ENCODE data around the gene NENF.
A peak's percentile ranks its signal among the peaks of the same experiment; 100 is the strongest.
"Not testable (repeated sequence)": the region's sequence is repeated elsewhere in the genome, so short reads cannot be mapped to it uniquely, and the experiment has no call there.

The NENF gene

DNA sequence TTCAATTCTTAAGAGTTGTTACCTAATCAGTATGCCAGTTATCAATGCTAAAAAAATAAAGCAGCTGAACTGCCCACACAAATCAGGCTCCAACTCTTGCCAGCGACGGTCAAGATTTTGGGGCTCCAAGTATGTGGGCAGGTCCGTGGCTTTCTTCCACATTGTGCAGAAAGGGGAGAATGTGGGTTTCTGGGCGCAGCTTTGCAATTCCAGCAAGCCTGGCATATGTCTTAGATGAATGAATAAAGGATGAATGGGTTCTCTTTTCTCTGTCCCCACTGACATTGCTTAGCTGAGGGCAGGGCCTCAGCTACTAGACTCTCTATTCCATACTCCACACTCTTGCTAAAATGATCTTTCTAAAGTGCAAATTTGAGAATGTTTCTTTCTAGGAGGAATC, 42.4 kb downstream of the NENF start:
- DNase-seq = no peak
- in situ Hi-C loops (cut with MboI; ENCODE audit: low pct_unique_long_range_greater_than_20kb, low sequenced_read_pairs) = loop anchor here (25.0 kb wide), 1 partner anchor 112 kb away; no protein-coding TSS in a partner anchor

DNA sequence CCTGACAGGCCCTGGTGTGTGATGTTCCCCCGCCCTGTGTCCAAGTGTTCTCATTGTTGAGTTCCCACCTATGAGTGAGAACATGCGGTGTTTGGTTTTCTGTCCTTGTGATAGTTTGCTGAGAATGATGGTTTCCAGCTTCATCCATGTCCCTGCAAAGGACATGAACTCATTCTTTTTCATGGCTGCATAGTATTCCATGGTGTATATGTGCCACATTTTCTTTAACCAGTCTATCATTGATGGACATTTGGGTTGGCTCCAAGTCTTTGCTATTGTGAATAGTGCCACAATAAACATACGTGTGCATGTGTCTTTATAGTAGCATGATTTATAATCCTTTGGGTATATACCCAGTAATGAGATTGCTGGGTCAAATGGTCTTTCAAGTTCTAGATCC, 43.1 kb downstream of the NENF start:
- in situ Hi-C loops (cut with MboI; ENCODE audit: low pct_unique_long_range_greater_than_20kb, low sequenced_read_pairs) = loop anchor here (25.0 kb wide), 1 partner anchor 111 kb away; no protein-coding TSS in a partner anchor

DNA sequence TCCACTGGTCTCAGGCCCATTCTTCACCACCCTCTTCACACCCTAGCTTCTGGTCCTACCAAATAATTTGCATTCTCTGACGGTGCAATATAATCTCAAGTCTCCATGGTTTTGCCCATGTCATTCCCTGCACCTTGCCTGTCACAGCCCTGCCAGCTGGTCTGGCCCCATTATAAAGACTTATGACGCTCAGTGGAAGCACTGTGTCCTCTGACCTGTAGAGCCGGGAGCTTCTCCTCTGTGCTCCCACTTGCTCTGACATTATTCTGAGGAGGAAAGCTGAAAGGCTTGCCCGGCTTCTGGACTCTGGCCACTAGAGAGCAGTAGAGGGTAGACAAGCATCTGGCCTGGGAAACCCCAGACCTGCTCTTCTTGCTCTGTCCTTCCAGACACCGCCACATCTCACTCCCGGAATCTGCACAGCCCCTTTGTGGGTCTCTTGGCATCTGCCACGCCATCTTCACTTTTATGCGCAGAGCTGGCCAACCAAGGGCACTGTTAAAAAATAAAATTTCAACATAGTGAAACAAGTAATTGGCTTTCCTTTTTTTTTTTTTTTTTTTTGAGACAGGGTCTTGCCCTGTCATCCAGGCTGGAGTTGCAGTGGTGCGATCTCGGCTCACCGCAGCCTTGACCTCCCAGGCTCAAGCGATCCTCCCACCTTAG, 44.4 kb downstream of the NENF start:
- peak; percentile 92 for DNase-seq
- in situ Hi-C loops (cut with MboI; ENCODE audit: low pct_unique_long_range_greater_than_20kb, low sequenced_read_pairs) = loop anchor here (25.0 kb wide), 1 partner anchor 110 kb away; no protein-coding TSS in a partner anchor

More for the DNA sequence above, 43.1 kb downstream of the NENF start:
- not testable (repeated sequence) for DNase-seq

DNA sequence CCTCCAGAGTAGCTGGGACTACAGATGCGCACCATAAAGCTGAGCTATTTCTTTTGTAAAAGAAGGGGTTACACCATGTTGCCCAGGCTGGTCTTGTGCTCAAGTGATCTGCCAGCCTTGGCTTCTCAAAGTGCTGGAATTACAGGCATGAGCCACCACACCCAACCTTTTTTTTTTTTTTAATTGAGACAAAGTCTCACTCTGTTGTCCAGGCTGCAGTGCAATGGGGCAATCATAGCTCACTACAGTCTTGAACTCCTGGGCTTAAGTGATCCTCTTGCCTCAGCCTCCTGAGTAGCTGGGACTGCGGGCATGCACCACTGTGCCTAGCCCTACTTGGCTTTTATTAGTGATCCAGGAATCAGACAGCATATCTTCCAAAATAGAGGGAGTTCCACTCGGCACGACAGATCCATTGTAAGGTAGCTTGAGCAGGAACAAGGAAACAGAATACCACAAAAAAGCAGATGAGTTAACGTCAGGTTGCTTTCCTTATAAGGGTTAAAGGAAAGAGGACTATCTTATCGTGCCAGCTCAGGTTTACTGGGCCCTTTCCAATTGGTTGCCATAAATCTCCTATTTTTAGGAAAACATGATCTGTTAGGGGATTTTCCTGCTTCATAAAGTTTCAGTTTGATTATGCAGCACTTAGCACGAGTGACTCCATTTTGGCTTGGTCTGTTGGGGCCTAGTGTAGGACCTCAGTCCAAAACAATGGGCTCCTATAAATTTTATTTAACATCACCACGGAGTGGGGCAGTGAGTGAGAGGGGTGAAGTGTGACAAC, 45.2 kb downstream of the NENF start:
- in situ Hi-C loops (cut with MboI; ENCODE audit: low pct_unique_long_range_greater_than_20kb, low sequenced_read_pairs) = loop anchor here (25.0 kb wide), 1 partner anchor 109 kb away; no protein-coding TSS in a partner anchor
- no peak for DNase-seq

DNA sequence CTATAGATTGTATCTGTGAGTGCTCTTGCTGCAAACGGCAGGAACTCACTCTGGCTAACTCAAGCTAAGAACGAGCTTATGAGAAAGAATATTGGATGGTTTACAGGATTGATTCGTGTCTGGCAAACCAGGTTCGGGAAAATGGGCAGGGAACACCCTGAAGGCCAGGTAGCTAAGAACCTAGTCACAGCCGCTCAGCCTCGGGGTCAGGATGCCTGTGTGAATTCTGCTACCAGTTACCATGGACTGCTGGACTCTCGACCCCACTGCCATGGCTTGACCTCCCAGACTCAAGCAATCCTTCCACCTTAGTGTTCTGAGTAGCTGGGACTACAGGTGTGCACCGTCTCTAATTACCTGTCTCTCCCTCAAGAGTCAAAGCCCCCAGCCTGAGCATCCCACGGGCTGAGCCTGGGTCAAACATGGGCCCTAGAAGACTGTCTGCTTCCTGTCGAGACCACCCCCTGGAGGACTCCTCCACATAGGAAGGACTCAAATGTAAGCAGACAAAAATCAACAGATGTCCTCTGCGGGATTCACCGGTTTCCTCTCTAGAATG, 45.8 kb downstream of the NENF start:
- no peak for DNase-seq
- in situ Hi-C loops (cut with MboI; ENCODE audit: low pct_unique_long_range_greater_than_20kb, low sequenced_read_pairs) = loop anchor here (25.0 kb wide), 1 partner anchor 109 kb away; no protein-coding TSS in a partner anchor

DNA sequence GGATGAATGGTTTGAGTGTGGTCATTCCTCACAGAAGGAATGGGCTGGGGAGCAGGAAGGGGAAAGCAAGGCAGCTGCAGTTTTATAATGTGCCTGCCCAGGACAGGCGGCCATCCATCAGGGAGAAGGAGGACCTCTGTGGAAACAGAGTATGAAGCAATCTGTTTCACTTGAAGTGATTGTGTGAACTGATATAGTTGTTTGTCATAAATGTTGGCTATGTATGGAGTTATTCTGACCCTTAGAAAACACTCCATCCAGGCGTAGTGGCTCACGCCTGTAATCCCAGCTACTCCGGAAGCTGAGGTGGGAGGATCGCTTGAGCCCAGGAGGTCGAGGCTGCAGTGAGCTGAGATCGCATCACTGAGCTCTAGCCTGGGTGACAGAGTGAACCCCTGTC, 46.5 kb downstream of the NENF start:
- in situ Hi-C loops (cut with MboI; ENCODE audit: low pct_unique_long_range_greater_than_20kb, low sequenced_read_pairs) = loop anchor here (25.0 kb wide), 1 partner anchor 108 kb away; no protein-coding TSS in a partner anchor
- no peak for DNase-seq

DNA sequence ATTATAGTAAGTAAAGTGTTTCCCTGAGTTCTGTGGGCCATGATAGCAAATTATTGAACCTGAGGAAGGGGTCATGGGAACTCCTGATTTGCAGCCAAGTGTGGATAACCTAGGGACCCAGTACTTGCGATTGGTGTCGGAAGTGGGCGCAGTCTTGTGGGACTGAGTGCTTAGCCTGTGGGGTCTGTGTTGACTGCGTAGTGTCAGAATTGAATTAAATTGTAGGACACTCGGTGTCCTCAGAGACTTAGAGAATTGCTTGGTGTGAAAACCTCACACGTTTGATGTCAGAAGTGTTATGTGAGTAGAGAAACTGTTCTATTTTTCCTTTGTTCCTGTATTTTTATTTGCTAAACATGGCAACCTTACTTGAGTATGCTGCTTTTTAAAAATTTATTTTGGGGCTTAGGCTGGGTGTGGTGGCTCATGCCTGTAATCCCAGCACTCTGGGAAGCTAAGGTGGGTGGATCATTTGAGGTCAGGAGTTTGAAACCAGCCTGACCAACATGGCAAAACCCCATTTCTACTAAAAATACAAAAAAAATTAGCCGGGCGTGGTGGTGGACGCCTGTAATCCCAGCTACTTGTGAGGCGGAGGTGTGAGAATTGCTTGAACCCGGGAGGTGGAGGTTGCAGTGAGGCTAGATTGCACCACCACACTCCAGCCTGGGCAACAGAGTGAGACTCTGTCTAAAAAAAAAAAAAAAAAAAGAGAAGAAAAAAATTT, 48.2 kb downstream of the NENF start:
- not testable (repeated sequence) for DNase-seq
- in situ Hi-C loops (cut with MboI; ENCODE audit: low pct_unique_long_range_greater_than_20kb, low sequenced_read_pairs) = loop anchor here (25.0 kb wide), 1 partner anchor 106 kb away; no protein-coding TSS in a partner anchor

DNA sequence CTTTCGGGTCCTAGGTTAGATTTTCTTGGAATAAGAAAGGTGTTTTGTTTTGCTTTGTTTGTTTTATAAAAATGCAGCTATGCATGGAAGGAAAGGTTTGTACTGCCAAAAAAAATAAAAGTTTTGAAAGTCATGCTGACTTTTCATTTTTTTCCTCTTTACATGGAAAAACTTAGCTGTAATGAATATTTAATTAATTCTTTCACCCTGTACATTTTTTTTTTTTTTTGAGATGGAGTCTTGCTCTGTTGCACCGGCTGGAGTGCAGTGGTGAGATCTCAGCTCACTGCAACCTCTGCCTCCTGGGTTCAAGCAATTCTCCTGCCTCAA, 48.7 kb downstream of the NENF start:
- no peak for DNase-seq
- in situ Hi-C loops (cut with MboI; ENCODE audit: low pct_unique_long_range_greater_than_20kb, low sequenced_read_pairs) = loop anchor here (25.0 kb wide), 1 partner anchor 106 kb away; no protein-coding TSS in a partner anchor

DNA sequence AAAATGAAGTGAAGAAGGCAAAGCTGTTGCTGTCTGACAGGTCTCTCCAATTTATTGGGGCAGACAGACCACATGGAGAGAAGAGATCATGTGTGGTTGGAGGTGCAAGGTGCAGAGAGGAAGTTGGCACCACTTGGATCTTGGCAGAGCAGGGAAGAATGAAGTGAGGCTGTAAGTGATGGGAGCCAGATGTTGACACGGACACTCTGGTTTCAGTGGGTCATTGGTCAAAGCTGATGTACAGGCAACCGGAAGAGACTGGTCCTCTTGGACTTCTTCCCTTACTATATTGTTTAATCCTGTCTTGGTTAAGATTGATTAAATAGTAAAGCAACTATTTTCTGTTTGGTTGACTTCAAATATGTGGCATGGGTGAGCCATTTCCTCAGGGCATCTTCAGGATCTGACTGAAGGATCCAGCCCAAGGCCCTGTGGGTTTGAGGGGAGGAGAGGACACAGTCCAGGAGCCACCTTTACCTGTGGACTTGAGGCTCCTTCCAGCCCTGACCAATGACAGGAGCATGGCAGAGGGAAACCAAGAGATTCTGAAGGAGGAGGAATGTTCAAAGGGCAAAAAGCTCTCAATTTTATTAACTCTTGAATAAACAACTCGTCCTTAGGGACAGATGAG, 49.4 kb downstream of the NENF start:
- DNase-seq = no peak
- in situ Hi-C loops (cut with MboI; ENCODE audit: low pct_unique_long_range_greater_than_20kb, low sequenced_read_pairs) = loop anchor here (25.0 kb wide), 1 partner anchor 105 kb away; no protein-coding TSS in a partner anchor

DNA sequence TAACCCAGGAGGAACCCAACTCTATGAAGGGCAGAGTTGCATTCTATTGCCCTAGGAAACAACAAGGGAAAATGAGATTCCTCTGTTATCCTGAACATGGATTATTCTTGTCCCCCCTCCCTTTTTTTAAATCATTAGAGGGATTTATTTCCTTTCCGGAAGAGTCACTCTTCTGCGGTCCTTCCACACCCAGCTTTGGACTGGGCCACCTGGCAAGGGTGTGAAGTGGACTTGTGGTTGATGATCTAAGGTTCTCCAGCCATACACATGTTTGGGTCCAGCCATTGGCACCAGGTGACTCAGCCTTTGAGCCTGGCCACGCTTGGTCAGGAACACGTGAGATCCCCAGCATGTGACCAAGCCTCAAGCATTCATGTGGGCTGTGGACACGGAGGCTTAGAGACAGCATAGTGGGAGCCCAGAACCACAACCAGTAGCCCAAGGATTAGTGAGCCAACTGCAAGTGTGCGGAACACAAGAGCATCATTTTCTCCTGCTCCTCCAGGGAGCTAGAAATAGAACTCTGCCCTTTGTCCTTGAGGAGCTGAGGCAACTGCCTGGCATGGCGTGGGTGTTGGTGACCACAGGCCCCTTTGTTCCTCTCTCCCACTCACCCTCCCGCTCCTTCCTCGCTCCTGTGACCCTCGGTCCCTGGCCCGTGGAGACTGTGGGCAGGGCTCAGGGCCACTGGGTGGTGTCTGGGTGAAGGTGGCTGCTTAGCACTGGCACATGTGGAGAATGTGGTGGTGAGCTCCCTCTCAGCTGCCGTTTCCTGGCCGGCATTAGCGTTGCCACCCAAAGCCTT, 50.1 kb downstream of the NENF start:
- in situ Hi-C loops (cut with MboI; ENCODE audit: low pct_unique_long_range_greater_than_20kb, low sequenced_read_pairs) = loop anchor here (25.0 kb wide), 1 partner anchor 104 kb away; no protein-coding TSS in a partner anchor
- no peak for DNase-seq

DNA sequence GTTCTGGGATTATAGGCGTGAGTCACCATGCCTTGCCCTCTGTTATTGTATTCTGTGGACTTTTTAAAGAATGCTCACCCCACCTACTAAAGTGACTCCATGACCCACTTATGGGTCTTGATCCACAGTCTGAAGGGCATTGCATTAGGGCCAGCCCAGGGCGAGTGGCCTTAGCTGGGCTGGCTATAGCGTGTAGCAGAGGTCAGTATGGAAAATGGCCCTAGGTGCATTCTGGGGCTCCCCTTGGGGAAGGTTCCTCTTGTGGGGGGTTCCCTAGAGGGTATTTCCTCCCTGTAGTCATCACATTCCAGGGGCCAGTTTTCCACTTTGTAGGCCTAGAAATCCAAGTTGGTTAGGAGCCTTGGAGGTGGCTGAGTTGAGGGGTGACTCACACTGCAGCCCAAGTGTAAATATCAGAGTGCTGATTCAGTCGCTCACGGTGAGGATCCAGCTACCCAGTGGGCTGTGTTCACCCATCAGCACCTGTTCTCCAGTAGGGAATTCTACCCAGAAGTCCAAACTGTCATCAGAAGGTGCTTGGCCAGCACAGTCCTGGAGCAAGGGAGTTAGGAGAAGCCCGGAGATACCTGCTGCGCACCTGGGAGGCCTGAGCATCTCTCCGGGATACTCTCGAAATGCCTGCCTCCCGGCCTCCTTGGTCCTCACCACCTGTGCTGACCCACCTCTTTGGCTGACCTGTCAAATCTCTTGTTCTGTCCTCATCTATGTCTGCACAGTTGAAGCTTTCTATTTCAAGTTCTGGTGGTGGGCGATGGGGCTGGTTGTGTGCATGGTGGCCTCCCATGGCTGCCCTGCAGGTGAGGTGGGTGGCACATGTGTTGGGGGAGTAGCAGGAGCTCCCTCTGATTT, 52.2 kb downstream of the NENF start:
- in situ Hi-C loops (cut with MboI; ENCODE audit: low pct_unique_long_range_greater_than_20kb, low sequenced_read_pairs) = loop anchor here (25.0 kb wide), 1 partner anchor 102 kb away; no protein-coding TSS in a partner anchor
- DNase-seq = no peak

DNA sequence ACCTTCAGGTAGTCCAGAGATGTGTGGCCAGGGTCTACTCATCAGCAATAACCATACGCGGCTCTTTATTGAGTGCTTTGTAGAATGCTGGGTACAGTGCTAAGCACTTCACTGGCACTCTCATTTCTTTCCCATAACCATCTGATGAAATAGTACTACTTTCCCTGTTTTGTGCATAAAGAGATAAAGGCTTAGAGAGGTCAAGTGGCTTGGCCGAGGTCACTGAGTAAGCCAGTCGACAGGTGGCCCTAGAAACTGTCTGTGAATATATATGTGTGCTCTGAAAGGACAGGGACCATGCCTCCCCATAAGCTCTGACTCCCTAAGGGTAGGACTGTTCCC, 52.8 kb downstream of the NENF start:
- in situ Hi-C loops (cut with MboI; ENCODE audit: low pct_unique_long_range_greater_than_20kb, low sequenced_read_pairs) = loop anchor here (25.0 kb wide), 1 partner anchor 102 kb away; no protein-coding TSS in a partner anchor

DNA sequence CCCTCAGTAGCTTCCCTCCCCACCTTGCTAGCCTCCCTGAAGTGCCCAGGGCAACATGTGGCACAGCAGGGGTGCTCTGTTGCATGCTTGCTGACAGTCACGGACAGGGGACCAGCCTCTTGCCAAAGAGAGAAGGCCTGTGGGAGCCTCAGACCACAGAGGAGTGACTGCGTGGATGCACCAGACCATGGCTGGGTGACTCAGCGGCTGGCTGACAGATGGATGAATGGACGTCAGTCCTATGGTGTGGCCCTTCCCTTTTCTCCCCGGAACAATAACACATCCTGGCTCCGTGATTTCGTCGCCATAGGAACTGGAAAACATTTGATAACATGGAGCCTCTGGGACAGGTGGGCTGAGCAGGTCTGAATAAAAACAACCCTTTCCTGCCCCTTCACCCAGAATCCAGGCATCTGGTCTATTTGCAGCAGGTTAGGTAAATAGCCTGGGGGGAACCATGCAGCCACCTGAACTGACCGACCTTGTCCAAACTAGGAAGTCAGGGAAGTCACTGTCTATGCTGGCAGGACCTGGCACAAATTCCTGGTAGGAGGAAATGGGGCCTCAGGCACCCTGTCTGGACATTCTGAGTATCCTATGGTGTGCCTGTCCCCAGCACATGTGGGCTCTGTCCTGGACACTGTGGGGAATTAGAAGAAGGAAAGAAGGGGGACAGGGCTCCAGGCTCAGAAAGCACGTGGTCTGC, 53.3 kb downstream of the NENF start:
- peak; percentile 77 for DNase-seq
- in situ Hi-C loops (cut with MboI; ENCODE audit: low pct_unique_long_range_greater_than_20kb, low sequenced_read_pairs) = loop anchor here (25.0 kb wide), 1 partner anchor 101 kb away; no protein-coding TSS in a partner anchor

More for the DNA sequence above, 52.8 kb downstream of the NENF start:
- no peak for DNase-seq

DNA sequence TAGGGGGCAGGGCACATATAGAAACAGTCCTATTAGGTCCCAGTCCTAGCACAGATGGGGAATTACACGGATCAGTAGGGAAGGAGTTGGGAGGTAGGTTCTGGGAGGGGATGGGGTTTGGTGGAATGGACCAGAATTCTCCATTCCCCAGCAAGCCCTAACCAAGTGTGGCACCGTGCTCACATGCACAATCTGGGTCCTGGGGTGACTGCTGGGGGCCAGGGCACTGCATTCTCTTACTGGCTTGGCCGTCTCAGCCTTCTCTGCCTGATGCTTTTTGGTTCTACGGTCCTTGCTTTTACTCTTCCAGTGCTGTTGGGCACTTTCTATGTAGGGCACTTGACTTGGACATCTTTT, 53.9 kb downstream of the NENF start:
- in situ Hi-C loops (cut with MboI; ENCODE audit: low pct_unique_long_range_greater_than_20kb, low sequenced_read_pairs) = loop anchor here (25.0 kb wide), 1 partner anchor 101 kb away; no protein-coding TSS in a partner anchor
- DNase-seq = no peak

DNA sequence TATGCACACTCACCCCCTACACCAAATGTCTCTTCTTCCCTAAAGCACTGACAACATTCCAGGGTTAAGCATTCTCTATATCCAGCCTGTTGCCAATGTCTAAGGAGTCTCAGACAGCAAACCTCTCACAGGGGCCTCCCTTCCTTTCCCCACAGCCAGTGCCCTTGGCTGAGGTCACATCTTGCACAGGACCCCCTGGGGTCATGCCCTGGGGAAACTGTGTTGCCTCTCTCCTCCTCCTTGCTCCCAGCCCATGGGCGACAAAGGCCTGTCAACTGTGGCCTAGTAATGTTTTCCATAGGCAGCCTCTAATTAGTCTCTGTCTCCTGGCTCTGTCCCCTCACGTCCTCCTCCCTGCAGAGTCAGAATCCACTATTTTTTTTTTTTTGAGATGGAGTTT, 54.6 kb downstream of the NENF start:
- in situ Hi-C loops (cut with MboI; ENCODE audit: low pct_unique_long_range_greater_than_20kb, low sequenced_read_pairs) = loop anchor here (25.0 kb wide), 1 partner anchor 100 kb away; no protein-coding TSS in a partner anchor
- DNase-seq = no peak

DNA sequence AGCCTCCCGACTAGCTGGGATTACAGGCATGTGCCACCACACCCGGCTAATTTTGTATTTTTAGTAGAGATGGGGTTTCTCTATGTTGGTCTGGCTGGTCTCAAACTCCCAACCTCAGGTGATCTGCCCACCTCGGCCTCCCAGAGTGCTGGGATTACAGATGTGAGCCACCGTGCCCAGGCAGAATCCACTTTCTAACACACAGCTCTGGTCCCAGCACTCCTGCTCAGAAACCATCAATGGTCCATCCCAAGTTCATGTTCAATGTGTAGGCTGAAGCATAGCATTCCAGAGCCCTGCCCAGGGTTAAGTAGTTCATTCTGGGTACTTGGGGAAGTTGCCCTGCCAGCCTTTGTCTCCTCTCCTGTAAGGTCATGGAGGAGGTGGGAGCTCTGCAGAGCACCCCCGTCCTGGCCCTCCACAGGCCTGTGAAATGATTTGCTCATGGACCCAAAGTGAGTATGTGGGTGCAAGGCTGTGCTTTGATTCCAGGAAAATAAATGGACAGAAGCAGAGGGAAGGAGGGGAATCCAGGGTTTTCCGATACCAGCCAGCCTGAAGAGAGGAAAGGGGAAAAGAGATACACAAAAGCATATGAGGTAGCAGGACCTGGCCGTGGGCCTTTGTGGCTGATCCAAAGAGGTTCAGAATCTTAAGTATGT, 55.2 kb downstream of the NENF start:
- DNase-seq = no peak

More for the DNA sequence above, 55.2 kb downstream of the NENF start:
- in situ Hi-C loops (cut with MboI; ENCODE audit: low pct_unique_long_range_greater_than_20kb, low sequenced_read_pairs) = loop anchor here (25.0 kb wide), 1 partner anchor 99 kb away; no protein-coding TSS in a partner anchor
